GM18508 (cell line): ENCODE measurements around the gene CSGALNACT2.
A peak's percentile ranks its signal among the peaks of the same experiment; 100 is the strongest.

Source experiments
- ATAC-seq: cut with Tn5 transposase; IDR thresholded peaks from one replicate; pipeline ENCODE4 v1.9.1; 2021; ENCODE audit warnings: moderate number of reproducible peaks; ENCODE audit not compliant: insufficient read depth, unreplicated experiment

CSGALNACT2 gene

DNA sequence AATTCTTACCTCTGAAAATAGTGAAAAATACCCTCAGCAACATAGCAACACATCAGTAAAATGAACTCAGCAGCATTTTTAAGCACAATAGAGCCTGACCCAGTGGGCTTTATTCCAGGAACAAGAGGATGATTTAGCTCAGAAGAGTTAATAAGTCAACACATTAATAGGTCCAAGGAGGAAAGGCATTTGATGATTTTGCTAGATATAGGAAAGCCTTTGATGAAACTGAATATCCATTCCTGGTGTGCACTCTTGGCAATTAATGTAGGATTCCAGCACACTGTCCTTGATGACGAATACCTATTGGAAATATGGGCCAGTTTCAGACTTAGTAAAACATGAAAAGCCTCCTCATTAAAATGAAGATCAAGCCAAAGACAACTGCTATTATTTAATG lies 86.1 kb downstream of the CSGALNACT2 start:
- no peak for ATAC-seq

DNA sequence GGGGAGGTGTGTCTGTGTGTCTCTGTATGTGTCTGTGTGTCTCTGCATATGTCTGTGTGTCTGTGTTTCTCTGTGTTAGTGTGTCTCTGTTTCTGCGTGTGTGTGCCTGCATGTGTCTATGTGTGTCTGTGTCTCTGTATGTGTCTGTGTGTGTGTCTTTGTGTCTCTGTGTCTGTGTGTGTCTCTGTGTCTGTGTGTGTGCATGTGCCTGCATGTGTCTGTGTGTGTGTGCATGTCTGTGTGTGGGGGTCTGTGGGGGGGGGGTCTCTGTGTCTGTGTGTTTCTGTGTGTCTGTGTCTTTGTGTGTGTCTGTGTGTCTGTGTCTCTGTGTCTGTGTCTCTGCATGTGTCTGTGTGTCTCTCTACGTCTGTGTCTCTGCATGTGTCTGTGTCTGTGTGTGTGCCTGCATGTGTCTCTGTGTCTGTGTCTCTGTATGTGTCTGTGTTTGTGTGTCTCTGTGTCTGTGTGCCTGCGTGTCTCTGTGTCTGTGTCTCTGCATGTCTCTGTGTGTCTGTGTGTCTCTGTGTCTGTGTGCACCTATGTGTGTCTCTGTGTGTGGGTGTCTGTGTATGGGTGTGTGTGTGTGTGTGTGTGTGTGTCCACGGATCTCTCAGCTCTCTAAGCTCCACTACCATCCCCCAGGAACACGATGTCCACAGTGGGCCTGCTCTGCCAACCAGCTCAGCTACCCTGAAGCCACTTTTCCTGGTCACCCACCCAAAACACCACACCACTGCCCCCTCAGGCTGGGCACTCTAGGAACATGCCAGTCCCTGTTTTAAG lies 87.0 kb downstream of the CSGALNACT2 start:
- ATAC-seq: no peak

DNA sequence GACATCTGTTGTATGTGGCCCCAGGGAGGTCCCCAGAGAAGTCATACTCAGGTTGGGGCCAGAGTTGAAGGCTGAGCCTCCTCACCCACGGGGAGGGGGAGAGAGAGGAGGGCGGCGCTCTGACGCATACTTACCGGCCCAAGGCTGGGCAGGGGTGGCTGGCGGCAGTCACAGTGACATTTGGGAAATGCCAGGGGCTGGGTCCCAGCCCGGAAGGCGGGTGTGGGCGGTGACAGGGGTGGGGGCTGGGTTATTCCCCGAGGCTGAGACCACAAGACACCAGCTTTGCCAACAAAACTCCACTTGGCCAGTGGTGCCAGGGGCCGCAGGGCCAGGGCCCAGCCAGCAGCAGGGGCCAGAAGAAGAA lies 87.5 kb downstream of the CSGALNACT2 start:
- no peak for ATAC-seq

DNA sequence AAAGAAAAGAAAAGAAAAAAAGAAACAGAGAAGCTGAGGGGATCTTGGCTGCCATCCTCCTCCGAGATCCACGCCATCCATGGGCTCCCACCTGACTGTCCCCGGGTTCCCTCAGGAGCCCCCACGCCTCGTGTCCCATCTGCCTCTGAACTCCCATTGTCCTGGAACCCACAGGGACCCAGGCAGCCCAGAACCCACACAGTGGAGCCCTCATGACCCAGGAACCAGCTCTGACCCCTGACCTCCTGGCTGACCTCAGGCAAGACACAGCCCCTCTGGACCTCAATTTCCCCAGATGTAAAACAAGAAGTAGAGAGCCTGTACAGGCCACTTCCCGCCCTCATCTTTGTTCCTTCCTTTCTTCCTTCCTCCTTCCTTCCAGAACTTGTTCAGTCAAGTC lies 88.2 kb downstream of the CSGALNACT2 start:
- no peak for ATAC-seq

DNA sequence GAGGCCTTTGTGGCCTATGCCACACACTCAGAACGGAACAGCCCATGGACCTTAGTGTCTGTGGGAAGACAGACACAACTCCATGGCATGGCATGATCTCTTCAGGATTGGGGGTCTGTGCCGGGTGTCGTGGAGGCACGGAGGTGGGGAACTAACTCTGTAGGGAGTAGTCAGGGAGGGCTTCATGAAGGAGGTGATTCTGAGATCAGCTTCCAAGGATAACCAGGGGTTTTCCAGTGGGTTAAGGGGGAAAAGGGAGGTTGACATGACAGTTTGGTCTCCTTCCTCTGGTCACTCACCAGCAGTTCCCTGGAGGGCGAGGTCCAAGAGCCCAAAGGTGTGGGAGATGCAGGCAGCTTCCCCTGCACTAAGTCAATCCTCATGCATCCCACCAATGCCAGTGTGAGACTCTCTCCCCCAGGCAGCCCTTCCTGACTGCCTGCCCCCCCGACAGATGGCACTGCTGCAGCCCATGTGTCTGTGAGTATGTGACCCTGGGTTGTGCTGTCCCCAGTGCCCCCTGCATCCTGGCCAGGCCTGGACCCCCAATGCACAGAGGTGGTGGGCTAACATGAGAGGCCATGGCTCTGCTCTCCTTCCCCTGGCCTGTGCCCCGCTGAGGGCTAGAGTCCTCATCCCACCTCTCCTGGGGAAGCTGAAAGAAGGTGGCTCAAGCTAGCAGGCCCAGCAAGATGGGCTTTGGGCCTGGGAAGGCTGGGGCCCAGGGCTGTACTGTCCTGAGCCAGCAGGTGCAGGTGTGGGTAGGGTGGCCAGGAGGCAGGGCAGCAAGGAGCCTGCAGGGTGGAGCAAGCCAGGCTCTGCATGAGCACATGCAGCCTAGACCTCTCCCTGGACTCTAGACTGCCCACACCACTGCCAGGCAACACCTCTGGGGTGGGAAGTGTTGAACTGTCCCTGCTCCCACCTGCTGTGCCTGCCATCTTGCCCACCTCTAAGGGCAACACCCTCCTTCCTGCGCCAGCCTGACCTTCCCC lies 88.9 kb downstream of the CSGALNACT2 start:
- no peak for ATAC-seq

DNA sequence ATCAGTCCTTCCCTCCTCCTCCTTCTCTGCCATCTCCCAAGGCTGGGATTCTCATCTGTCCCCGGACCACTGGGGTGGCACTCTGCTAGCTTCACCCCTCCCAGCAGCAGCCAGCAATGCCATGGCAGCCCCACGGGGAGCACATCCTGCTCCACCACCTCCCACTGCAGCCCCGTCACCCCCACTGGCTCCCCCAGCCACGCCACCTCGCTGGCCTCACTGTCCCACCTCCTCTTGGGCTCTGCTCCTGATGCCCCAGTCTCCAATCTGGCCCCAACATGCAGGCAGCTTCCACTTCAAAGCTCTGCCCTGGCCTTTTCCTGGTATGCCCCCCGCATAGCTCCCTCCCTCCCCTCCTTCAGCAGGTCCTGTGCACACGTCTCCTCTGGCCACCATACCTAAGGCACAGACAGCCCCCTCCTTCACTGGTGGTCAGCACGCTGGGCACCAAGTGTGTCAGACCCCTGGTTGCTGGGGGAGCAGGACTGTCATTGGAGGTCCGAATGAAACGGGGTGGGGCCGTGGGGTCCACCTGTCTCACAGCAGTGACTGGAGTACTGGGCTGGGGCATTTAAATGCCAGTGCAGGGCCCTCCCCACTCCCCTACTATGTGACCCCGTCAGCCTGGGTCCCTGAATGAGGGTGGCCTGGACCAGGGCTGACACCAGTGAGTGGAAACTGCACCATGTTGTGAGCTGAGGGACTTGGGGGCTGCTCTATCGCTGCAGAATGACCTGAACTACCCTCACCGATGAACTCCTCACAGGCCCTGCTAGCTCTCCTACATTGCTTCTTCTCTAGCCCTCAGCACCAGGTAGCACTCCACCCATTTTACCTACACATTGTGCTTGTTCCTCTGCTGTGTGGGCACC lies 89.9 kb downstream of the CSGALNACT2 start:
- ATAC-seq: no peak

DNA sequence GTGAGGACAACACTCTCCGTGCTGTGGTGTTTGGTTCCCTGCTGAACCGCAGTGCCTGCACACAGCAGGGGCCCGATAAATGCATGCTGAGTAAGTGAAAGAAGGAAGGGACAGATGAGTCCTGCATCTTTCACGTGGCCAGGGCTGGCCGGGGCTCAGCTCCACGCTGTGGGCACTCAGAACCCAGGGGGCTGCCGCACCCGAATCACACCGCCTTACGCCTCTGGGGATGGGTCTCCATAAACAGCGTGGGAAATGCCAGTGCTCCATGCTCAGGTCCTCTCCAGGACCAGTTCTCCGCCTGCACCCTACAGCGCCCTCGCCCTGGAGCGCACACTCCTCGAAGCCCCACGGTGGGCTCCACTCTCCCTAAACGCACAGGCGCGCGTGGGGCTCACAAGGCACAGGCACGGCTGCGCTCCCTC lies 90.5 kb downstream of the CSGALNACT2 start:
- ATAC-seq: no peak

DNA sequence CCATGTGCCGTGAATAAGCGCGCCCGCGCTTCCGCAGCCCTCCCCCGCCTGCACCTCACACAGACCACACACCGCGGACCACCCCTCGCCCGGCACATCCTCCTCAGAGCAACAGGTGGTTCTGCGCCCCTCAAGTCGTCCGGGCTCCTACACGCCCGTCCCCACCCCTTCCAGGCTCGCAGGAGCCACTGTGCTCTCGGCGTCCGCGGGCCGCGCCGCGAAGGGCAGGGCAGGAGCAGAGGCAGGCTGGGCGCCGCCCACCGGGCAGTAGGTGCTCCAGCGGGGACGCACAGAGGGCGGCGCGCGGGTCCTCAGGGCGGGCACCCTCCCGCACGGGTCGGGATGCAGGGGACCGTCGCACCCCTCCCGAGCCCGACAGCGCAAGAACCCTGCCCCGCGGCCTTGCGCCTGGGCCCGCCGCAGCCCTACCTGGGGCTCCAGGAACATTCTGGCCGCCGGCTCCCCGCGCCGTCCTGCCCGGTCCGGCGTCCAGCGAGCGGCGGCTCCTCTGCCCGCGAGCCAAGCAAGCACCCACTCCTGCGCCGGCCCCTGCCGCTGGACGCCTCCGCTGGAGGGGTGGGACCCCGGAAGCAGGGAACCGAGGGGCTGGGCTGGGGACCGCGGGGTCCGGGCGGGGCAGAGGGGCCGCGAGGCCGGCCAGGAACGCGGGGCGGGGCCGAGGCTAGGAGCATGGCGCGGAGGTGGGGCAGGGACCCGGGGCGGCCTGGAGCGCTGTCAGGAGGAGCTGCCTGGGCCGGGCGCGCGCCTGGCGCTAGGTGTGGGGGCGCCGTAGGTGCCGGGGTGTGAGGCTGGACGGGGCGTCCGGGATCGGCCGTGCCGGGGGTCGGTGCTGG lies 91.2 kb downstream of the CSGALNACT2 start:
- ATAC-seq: no peak

DNA sequence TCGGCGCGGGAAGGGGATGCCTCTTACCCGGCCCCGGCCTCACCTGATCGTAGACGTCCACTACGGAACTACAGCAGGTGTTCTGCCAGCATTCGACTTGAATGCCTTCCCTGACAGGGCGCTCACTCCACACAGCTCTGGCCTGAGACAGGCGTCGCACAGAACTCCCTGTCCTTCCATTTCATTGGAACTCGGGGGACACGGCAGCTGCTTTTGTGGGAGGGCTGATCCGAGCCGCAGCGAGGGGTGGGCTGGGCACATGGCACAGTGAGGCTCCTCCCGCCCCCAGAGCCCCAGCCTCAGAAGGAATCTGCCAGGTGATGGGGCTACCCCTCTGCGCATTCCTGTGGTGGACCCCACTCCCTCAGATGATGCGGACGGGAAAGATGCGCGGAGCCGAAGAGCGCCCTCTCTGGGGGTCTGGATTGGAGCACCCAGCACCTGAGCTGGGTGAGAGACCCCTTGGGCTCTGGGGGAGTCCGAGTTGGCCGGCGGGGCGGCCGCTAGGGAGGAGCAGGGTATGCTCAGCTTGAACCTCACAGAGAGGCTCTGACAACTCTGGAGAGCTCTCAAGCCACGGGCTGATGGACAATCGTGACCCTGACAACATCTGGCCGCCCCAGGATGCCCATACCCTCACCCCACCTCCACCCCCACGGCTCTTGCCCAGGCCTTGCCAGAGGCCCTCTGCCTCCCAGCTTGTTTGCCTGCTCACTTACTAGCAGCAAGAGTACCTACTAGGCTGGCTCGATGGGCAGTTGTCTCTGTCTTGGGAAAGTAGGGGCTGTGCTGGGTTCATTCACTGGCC lies 92.1 kb downstream of the CSGALNACT2 start:
- ATAC-seq: no peak

DNA sequence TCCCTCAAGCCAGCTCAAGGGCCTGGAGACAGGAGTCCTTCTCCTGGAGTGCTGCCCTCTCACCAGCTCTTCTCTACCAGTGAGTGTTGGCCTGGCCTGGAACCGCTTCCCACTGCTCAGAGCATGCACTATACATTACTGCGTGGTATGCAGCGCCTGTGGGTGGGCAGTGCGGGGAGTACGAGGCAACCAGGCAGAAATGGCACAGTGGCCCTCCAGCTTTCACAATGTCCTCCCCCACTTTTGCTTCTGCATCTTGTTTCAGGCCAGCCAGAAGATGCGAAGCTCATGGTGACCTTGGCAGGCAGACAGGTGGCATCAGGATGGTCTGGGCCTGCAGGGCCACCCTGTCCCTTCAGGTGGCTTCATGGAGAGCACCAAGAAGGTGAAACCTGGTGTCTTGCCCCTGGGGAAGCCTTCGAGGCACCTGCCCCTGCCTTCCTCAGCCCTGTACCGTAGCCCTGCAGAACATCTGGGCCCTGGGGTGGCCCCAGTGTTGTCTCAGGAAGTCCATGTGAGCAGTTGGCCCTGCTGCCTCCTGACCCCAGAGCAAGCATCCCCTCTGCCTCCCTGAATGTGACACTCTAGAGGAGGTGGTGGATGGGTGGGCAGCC lies 92.8 kb downstream of the CSGALNACT2 start:
- no peak for ATAC-seq

DNA sequence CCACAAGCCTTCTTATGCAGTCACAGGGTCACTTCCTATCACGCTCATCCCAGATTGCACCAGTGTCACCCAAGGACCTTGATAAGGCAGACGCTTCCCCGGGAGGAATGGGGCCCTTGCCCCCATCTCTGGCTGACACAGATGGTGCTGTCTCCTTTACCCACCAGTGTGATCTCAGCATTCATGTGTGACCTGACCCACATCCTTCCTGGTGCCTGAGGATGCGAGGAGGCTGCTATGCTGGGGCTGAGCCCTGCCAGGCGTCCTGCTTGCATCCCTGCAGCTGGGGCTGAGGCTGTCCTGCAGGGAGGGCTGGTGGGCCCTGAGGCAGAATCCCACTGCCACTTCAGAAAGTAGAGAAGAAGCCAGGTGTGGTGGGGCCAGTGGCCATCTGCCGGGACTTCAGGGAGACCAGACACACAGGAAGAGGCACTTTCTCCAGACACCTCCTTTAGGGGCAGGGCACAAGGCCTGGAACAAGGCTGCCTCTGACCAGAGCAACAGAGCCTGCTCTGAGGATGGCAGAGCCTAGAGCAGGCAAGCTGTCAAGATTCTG lies 93.4 kb downstream of the CSGALNACT2 start:
- peak; percentile 46 for ATAC-seq

DNA sequence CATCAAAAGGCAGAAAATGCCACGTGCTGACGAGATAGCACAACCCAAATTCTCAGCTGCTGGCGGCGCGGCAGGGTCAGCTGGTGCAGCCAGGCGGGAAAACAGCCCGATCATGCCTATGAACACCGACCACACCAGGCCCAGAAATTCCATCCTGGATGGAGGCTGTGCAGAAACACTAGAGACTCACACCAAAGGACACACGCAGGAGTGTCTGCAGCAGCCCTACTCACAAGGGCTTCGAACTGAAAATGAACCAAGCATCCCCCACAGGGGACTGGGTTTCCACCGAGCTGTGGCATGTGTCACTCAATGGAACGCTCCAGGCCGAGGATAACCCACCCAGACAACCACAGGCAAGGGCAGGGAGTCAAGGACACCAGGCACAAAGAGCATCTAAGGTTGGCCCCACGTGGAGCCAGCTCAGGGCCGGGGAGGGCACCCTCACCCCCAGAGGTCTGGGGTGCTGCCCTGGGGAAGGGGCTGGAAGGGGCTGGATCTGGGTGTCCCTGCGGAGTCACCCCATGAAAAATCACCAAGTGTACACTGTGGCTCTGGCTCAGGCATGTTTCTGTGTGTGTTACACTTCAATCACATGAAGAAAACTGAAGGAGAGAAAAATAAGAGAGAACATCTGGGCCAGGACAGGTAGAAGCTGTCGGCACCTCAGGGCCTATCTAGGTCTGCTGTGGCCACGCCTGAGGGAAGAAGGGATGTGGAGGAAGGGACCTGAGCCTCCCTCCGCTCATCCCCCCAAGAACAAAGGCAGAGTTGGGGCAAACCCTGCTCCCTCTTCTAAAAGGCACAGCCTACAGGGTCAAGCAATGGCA lies 95.6 kb downstream of the CSGALNACT2 start:
- ATAC-seq: no peak

DNA sequence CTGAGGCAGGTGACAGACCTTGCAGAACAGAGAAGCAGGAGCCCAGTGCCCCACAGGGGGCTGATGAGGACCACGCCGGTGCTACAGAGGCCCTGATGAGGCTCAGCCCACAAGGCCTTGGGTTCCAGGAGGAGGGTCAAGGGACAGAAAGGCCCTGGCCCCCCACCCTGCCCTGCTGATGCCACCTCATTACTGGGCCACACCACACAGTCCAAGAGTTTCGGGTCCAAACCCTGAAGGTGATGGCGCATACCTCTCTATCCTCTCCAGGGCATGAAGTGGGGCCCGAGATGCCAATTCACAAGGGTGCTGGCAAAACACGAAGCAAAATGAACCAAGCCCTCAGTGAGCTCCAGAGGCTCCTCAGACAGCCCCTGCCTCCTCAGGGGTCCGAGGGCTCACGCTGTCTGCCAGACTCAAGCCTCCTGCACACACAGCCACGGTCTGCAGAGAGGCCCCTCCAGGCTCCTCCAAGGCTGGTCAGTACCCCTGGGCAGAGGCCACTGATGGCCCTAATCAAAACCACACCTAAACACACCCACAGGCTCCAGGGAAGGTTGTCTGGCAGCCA lies 96.3 kb downstream of the CSGALNACT2 start:
- ATAC-seq: no peak
